ENCODE data around the gene RPL39. TPM values are rescaled to one million over a fixed set of nuclear protein-coding genes. Genes with fewer than 3 reads are reported as not detected.
"Not testable (repeated sequence)": the region's sequence is repeated elsewhere in the genome, so short reads cannot be mapped to it uniquely, and the experiment has no call there.

Gene RPL39
- total RNA-seq, 2 donors from 2014 or later, result 3,854 to 3,913 TPM

GRCh38 chrX:119758731-119759247 lies 32.6 kb downstream of the RPL39 start:
- H3K9me3 ChIP-seq (ENCODE audit: control insufficient read depth, low read length, poor library complexity, severe bottlenecking), result no peaks in the 10 kb centered on the region
- Mint-ChIP-seq H3K27me3 (no peaks in the 10 kb centered on the region), H3K36me3 (ENCODE audit: low read depth) (no peaks in the 10 kb centered on the region), H3K4me1 (peaks cover 37% of the 10 kb centered on the region), H3K4me3 (peak overlapping the region; percentile 83), H3K27ac (no peak overlapping the region)
- peak; percentile 12 to 36 (median 35) for DNase-seq
- peak; percentile 58 for ATAC-seq

GRCh38 chrX:119757979-119758730 lies 33.3 kb downstream of the RPL39 start, which contains the start of gene SOWAHD:
Gene SOWAHD, plus strand, starts transcription at chrX:119758588. Its CDS starts 80 bp downstream, at chrX:119758668.
- peak in 2 of 3 donors; percentile 40 to 48 for DNase-seq
- H3K36me3 Mint-ChIP-seq (ENCODE audit: low read depth), result no peaks in the 10 kb centered on the region
- H3K9me3 ChIP-seq (ENCODE audit: control insufficient read depth, low read length, poor library complexity, severe bottlenecking), result no peaks in the 10 kb centered on the region
- peak within 1 kb of the TSS; percentile 95 for H3K27ac Mint-ChIP-seq
- no peaks in the 10 kb centered on the region for H3K27me3 Mint-ChIP-seq
- peaks cover 37% of the 10 kb centered on the region for H3K4me1 Mint-ChIP-seq
- H3K4me3 Mint-ChIP-seq, result peak within 1 kb of the TSS; percentile 83
- peak; percentile 30 for ATAC-seq

GRCh38 chrX:119757646-119757978 lies 33.8 kb downstream of the RPL39 start:
- Mint-ChIP-seq H3K27me3 (no peaks in the 10 kb centered on the region), H3K4me3 (peak overlapping the region; percentile 80), H3K36me3 (ENCODE audit: low read depth) (no peaks in the 10 kb centered on the region), H3K4me1 (peaks cover 34% of the 10 kb centered on the region), H3K27ac (peak overlapping the region; percentile 95)
- H3K9me3 ChIP-seq (ENCODE audit: control insufficient read depth, low read length, poor library complexity, severe bottlenecking), result no peaks in the 10 kb centered on the region
- DNase-seq (no peak), ATAC-seq (no peak)

GRCh38 chrX:119756926-119757635 lies 34.3 kb downstream of the RPL39 start:
- H3K9me3 ChIP-seq (ENCODE audit: control insufficient read depth, low read length, poor library complexity, severe bottlenecking), result no peaks in the 10 kb centered on the region
- Mint-ChIP-seq H3K27me3 (no peaks in the 10 kb centered on the region), H3K4me3 (peak overlapping the region; percentile 81), H3K4me1 (peaks cover 34% of the 10 kb centered on the region), H3K27ac (peak overlapping the region; percentile 95), H3K36me3 (ENCODE audit: low read depth) (no peaks in the 10 kb centered on the region)
- DNase-seq (no peak), ATAC-seq (no peak)

GRCh38 chrX:119755981-119756533 lies 35.4 kb downstream of the RPL39 start:
- H3K9me3 ChIP-seq (ENCODE audit: control insufficient read depth, low read length, poor library complexity, severe bottlenecking), result no peaks in the 10 kb centered on the region
- Mint-ChIP-seq H3K36me3 (ENCODE audit: low read depth) (no peaks in the 10 kb centered on the region), H3K4me3 (peak overlapping the region; percentile 81), H3K4me1 (peaks cover 34% of the 10 kb centered on the region), H3K27me3 (no peaks in the 10 kb centered on the region), H3K27ac (peak overlapping the region; percentile 95)
- ATAC-seq (peak; percentile 71), DNase-seq (no peak)

GRCh38 chrX:119753639-119754257 lies 37.7 kb downstream of the RPL39 start:
- H3K36me3 Mint-ChIP-seq (ENCODE audit: low read depth), result no peaks in the 10 kb centered on the region
- ATAC-seq, result peak; percentile 73
- H3K9me3 ChIP-seq (ENCODE audit: control insufficient read depth, low read length, poor library complexity, severe bottlenecking), result no peaks in the 10 kb centered on the region
- peaks cover 32% of the 10 kb centered on the region for H3K4me1 Mint-ChIP-seq
- peak overlapping the region; percentile 76 for H3K27ac Mint-ChIP-seq
- no peaks in the 10 kb centered on the region for H3K27me3 Mint-ChIP-seq
- peak overlapping the region; percentile 69 for H3K4me3 Mint-ChIP-seq
- peak in 1 of 3 donors; percentile 40 for DNase-seq

GRCh38 chrX:119753001-119753400 lies 38.4 kb downstream of the RPL39 start:
- no peak overlapping the region for H3K4me3 Mint-ChIP-seq
- no peaks in the 10 kb centered on the region for H3K27me3 Mint-ChIP-seq
- H3K36me3 Mint-ChIP-seq (ENCODE audit: low read depth), result no peaks in the 10 kb centered on the region
- no peaks in the 10 kb centered on the region for H3K9me3 ChIP-seq (ENCODE audit: control insufficient read depth, low read length, poor library complexity, severe bottlenecking)
- ATAC-seq (no peak), DNase-seq (no peak)
- peak overlapping the region; percentile 76 for H3K27ac Mint-ChIP-seq
- H3K4me1 Mint-ChIP-seq, result peaks cover 32% of the 10 kb centered on the region

- not testable (repeated sequence) for H3K27me3 Mint-ChIP-seq; H3K4me3 Mint-ChIP-seq; H3K27ac Mint-ChIP-seq; DNase-seq; ATAC-seq; H3K36me3 Mint-ChIP-seq (ENCODE audit: low read depth); H3K9me3 ChIP-seq (ENCODE audit: control insufficient read depth, low read length, poor library complexity, severe bottlenecking)
- H3K4me1 Mint-ChIP-seq, result peaks cover 12% of the 10 kb centered on the region
Measured at GRCh38 chrX:119750751-119751150, 40.7 kb downstream of the RPL39 start.

- H3K4me1 Mint-ChIP-seq; H3K9me3 ChIP-seq (ENCODE audit: control insufficient read depth, low read length, poor library complexity, severe bottlenecking); H3K27ac Mint-ChIP-seq; H3K36me3 Mint-ChIP-seq (ENCODE audit: low read depth); ATAC-seq; DNase-seq; H3K4me3 Mint-ChIP-seq; H3K27me3 Mint-ChIP-seq: not testable (repeated sequence)
Measured at GRCh38 chrX:119750131-119750530, 41.3 kb downstream of the RPL39 start.

GRCh38 chrX:119745283-119745848 lies 46.1 kb downstream of the RPL39 start:
- H3K9me3 ChIP-seq (ENCODE audit: control insufficient read depth, low read length, poor library complexity, severe bottlenecking), result no peaks in the 10 kb centered on the region
- H3K4me3 Mint-ChIP-seq, result no peak overlapping the region
- H3K4me1 Mint-ChIP-seq, result no peaks in the 10 kb centered on the region
- H3K36me3 Mint-ChIP-seq (ENCODE audit: low read depth), result no peaks in the 10 kb centered on the region
- H3K27ac Mint-ChIP-seq, result no peak overlapping the region
- H3K27me3 Mint-ChIP-seq, result no peaks in the 10 kb centered on the region
- no peak for ATAC-seq
- no peak for DNase-seq

GRCh38 chrX:119738742-119739141 lies 52.7 kb downstream of the RPL39 start:
- no peaks in the 10 kb centered on the region for H3K9me3 ChIP-seq (ENCODE audit: control insufficient read depth, low read length, poor library complexity, severe bottlenecking)
- DNase-seq (no peak), ATAC-seq (no peak)
- Mint-ChIP-seq H3K4me1 (no peaks in the 10 kb centered on the region), H3K4me3 (no peak overlapping the region), H3K36me3 (ENCODE audit: low read depth) (no peaks in the 10 kb centered on the region), H3K27ac (no peak overlapping the region), H3K27me3 (no peaks in the 10 kb centered on the region)
